GM21576 (cell line): ENCODE results near the gene FHOD3.

ENCODE experiments used
- ATAC-seq: cut with Tn5 transposase; IDR thresholded peaks from one replicate; pipeline ENCODE4 v1.9.1; 2021; ENCODE audit warnings: mild to moderate bottlenecking, moderate library complexity; ENCODE audit not compliant: unreplicated experiment

The FHOD3 gene

GRCh38 chr18:36613810-36614209 lies 316.3 kb downstream of the FHOD3 start:
- ATAC-seq: no peak

GRCh38 chr18:36620788-36621187 lies 323.3 kb downstream of the FHOD3 start:
- no peak for ATAC-seq

DNA sequence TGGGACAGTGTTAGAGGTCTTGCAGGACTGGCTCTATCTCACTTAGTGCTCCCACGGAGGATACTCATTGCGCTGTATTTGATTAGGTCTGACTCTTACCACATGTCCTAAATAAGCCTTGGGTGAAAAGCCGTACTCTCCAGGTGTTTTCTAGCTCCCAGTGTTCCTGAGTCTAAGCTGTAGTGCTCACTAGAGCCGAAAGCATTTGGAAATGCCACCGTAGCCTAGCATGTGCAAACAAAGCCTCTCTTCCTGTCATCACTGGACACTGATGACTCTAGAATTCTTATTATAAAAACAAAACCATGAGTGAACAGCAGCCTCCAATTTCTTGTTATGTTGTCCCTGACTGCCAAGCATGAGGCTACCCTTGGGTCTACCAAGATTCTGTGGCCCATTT lies 325.1 kb downstream of the FHOD3 start:
- no peak for ATAC-seq

- no peak for ATAC-seq
Measured at GRCh38 chr18:36623091-36623490, 325.6 kb downstream of the FHOD3 start.

GRCh38 chr18:36623681-36624190 lies 326.2 kb downstream of the FHOD3 start:
- no peak for ATAC-seq

DNA sequence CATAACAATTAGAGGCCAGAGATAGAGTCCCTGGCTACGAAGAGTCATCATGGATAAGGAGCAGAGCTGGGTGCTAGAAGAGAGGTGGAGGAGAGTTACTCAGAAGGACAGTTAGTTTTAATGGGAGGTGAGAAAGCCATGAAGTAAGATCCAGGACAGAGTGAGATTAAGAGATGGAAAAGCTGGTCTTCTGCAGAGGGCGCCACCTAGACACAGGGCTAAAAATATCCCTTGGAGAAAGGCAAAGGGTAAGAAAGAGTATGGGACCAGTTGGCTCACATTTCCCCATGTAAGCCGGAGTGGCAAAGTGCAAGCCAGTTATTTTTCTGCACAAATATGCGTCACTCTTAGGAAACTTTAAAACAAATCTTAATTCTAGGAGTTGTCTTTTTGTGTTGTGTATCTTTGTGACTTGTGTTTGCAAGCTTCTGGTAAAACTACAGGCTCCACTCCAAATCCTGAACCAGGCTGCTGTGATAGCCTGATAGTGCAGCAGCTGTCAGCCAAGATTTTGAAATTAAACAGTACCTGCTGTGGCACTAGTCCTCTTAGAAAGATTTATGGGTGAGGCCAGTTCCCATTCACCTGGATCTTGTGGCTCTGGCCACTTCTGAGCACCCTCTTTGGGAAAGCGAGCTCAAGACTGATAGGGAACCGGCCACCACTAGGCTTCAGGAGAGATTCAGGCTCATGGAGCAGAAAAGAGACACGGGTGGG lies 327.1 kb downstream of the FHOD3 start:
- ATAC-seq: no peak

DNA sequence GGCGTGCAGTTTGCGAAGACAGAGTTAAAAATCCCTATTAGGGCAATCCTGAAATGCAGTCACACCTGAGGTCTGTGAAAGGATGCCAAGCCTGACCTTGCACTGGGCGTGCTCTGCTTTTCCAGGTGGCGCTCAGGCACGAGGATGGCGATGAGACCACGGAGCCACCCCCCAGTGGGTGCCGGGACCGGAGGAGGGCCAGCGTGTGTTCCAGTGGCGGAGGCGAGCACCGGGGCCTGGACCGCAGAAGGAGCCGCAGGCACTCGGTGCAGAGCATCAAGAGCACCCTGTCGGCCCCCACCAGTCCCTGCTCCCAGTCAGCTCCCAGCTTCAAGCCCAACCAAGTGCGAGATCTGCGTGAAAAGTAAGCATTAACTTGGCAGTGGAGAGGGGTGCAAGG lies 327.9 kb downstream of the FHOD3 start:
- no peak for ATAC-seq

GRCh38 chr18:36627637-36628036 lies 330.1 kb downstream of the FHOD3 start:
- ATAC-seq: no peak

- no peak for ATAC-seq
Measured at GRCh38 chr18:36628435-36629137, 331.1 kb downstream of the FHOD3 start.

GRCh38 chr18:36629138-36629530 lies 331.6 kb downstream of the FHOD3 start:
- ATAC-seq: no peak

DNA sequence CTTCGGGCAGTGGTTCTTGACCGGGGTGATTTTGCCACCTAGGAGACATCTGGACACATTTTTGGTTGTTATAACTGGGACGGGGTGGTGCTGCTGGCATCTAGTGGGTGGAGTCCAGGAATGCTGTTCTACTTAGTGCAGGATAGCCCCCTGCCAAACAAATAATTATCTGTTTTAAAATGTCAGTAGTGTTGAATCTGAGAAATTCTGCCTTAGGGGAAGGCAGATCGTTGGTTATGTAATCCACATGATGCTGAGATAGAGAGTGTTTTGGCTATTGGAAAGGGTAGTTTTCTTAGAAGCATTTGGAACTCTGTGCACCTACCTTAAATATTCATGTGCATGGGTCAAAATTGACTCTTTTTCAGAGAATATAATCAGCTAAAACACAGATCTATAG lies 332.3 kb downstream of the FHOD3 start:
- no peak for ATAC-seq

DNA sequence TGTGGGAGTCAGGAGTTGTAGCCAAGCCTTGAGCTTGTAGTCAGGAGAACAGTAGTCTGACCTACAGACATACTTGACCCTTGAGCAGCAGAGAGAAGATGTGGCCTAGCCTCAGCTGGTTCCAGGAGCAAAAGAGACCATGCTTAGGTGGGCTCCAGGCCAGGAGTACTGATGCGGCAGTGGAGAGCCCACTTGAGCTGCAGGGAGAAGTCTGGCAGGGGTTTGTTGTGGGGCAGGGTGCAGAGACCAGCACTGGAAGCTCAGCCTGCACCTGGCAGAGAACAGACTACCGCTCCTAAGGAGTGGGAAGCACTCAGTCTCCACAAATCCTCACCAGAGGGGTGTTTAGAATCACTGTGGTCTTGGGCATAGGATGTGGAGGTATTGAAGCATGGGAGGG lies 333.4 kb downstream of the FHOD3 start:
- ATAC-seq: no peak

- ATAC-seq: no peak
Measured at GRCh38 chr18:36633961-36634412, 336.5 kb downstream of the FHOD3 start.

GRCh38 chr18:36634573-36635216 lies 337.2 kb downstream of the FHOD3 start:
- ATAC-seq: no peak

GRCh38 chr18:36635414-36636096 lies 338.0 kb downstream of the FHOD3 start:
- peak; percentile 37 for ATAC-seq

GRCh38 chr18:36636237-36636817 lies 338.8 kb downstream of the FHOD3 start:
- peak; percentile 48 for ATAC-seq

DNA sequence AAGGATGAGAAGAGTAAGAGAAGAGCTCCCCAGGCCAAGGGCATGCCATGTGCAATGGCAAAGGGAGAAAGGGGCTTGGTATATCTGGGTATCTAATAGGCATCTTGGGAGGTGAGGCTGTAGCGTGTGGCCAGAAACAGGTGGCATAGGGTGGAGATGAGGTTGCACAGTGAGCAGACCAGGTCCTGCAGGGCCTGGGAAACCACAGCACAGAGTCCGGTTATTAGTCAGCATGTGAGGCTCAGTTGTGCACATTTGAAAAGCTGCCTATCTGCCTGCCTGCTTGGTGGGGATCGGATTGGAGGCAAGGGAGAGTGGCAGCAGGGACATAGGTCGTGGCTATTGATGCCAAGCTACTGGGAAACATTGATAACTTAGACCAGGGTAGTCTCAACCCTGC lies 340.7 kb downstream of the FHOD3 start:
- peak; percentile 91 for ATAC-seq

GRCh38 chr18:36640021-36640952 lies 342.8 kb downstream of the FHOD3 start:
- ATAC-seq: no peak

- no peak for ATAC-seq
Measured at GRCh38 chr18:36643061-36643460, 345.5 kb downstream of the FHOD3 start.

- ATAC-seq: no peak
Measured at GRCh38 chr18:36648803-36649202, 351.3 kb downstream of the FHOD3 start.
